NB4 (cell line): Measurements from ENCODE around the gene CDC26.

Experiments
- CTCF ChIP-seq: IDR thresholded peaks from one replicate; pipeline ENCODE4 v1.5.1; 2012; ENCODE audit warnings: low read depth, low read length
- MAX ChIP-seq: IDR thresholded peaks from 2 replicates; pipeline ENCODE4 v1.6.1; 2011; ENCODE audit warnings: low read depth, low read length
- MYC ChIP-seq: IDR thresholded peaks from 2 replicates; pipeline ENCODE4 v1.6.1; 2011; ENCODE audit warnings: low read depth, low read length
- POLR2A ChIP-seq: IDR thresholded peaks from 2 replicates; pipeline ENCODE4 v1.6.1; 2011; ENCODE audit warnings: mild to moderate bottlenecking; ENCODE audit not compliant: insufficient read length; ENCODE audit errors: extremely low read depth

- no peak for TF ChIP-seq POLR2A
- TF ChIP-seq CTCF: no peak
- no peak for TF ChIP-seq MAX
- TF ChIP-seq MYC: no peak
Observed at GRCh38 chr9:113315231-113315630, 39.9 kb upstream of the CDC26 start.
